GM12892 (cell line): ENCODE data around the gene POLA1.

ENCODE experiments used
- DNase-seq: peaks from one replicate; pipeline ENCODE4 v3.0.0; 2011; ENCODE audit not compliant: insufficient read length
- FAIRE-seq: peaks from 2 replicates; lab custom pipeline; 2011; peaks lifted over from hg19 to GRCh38; lab: Jason Lieb, UNC
- POLR2A ChIP-seq: IDR thresholded peaks from 2 replicates; pipeline ENCODE4 v1.6.1; 2011; ENCODE audit warnings: low read depth, low read length, control low read depth
- POLR2AphosphoS5 ChIP-seq: IDR thresholded peaks from 2 replicates; pipeline ENCODE4 v1.6.1; 2011; ENCODE audit warnings: low read depth, low read length, control low read depth
- TAF1 ChIP-seq: IDR thresholded peaks from 2 replicates; pipeline ENCODE4 v1.6.1; 2011; ENCODE audit warnings: low read depth, mild to moderate bottlenecking, control low read depth, low read length, borderline replicate concordance

The POLA1 gene

DNA sequence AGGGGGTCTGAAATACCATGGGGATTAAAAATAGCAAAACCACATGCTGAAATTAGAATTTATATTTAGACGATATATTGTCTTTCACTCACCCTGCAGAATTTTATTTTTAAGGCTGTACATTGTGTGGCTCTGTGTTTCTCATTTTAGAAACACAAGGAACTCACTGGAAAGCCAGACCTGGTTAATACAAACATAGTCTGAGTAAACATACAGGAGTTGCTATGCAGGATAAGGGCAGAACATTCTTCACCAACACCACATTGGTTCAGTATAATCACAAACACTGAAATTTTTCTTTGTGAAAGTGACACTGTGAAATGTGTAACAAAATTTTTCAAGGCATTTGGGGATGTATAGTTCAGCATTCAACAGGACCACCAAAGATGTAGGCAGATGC lies 206.5 kb downstream of the POLA1 start:
- no peak for TF ChIP-seq POLR2AphosphoS5
- no peak for TF ChIP-seq POLR2A
- TF ChIP-seq TAF1, result no peak
- FAIRE-seq (no peak), DNase-seq (no peak)

GRCh38 chrX:24902806-24903205 lies 209.1 kb downstream of the POLA1 start:
- no peak for DNase-seq
- no peak for FAIRE-seq
- TF ChIP-seq POLR2AphosphoS5 (no peak), POLR2A (no peak), TAF1 (no peak)

DNA sequence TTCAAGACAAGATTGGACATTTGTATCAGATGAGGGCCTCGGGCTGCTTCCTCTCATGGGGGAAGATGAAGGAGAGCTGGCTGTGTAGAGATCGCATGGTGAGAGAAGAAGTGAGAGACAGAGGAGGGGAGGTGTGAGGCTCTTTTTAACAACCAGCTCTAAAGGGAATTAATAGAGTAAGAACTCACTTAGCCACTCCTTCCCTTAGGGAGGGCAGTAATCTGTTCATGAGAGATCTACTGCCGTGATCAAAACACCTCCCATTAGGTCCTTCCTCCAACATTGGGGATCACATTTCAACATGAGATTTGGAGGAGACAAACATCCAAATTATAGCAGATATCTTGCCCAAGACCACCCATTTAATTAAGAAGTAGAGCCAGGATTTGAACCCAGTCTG lies 225.0 kb downstream of the POLA1 start:
- FAIRE-seq (no peak), DNase-seq (no peak)
- TF ChIP-seq POLR2A (no peak), TAF1 (no peak), POLR2AphosphoS5 (no peak)

- FAIRE-seq, result no peak
- DNase-seq, result no peak
- no peak for TF ChIP-seq POLR2A
- TF ChIP-seq TAF1, result no peak
- TF ChIP-seq POLR2AphosphoS5, result no peak
These were observed 227.1 kb downstream of the POLA1 start for GRCh38 chrX:24920769-24921168.

GRCh38 chrX:24925430-24925829 lies 231.7 kb downstream of the POLA1 start:
- no peak for FAIRE-seq
- no peak for DNase-seq
- no peak for TF ChIP-seq TAF1
- no peak for TF ChIP-seq POLR2A
- no peak for TF ChIP-seq POLR2AphosphoS5

GRCh38 chrX:24927372-24927771 lies 233.7 kb downstream of the POLA1 start:
- no peak for TF ChIP-seq POLR2A
- TF ChIP-seq TAF1, result no peak
- no peak for TF ChIP-seq POLR2AphosphoS5
- DNase-seq (no peak), FAIRE-seq (no peak)

GRCh38 chrX:24928114-24928513 lies 234.4 kb downstream of the POLA1 start:
- DNase-seq (no peak), FAIRE-seq (no peak)

GRCh38 chrX:24934279-24934678 lies 240.6 kb downstream of the POLA1 start:
- TF ChIP-seq POLR2AphosphoS5 (no peak), TAF1 (no peak), POLR2A (no peak)
- DNase-seq (no peak), FAIRE-seq (no peak)

More at GRCh38 chrX:24928114-24928513, 234.4 kb downstream of the POLA1 start:
- TF ChIP-seq POLR2A, result no peak
- TF ChIP-seq TAF1, result no peak
- no peak for TF ChIP-seq POLR2AphosphoS5

DNA sequence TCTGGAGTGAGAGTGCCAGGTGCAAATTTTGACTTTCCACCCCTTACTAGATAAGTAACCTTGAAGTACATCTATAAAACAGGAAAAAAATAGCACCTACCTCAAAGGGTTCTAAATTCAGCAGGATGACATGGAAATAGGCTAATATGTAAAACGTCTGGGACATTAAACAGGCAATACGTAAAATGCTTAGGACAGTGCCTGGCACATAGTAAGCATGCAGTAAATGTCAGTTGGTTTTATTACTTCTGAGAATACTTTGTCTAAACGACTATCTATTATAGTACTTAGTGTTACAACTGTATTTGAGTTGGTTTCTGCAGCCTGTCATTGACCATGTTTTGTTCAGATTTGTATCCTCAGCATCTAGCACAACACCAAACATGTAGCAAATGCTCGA lies 251.3 kb downstream of the POLA1 start:
- FAIRE-seq, result no peak

GRCh38 chrX:24946369-24946768 lies 252.7 kb downstream of the POLA1 start:
- FAIRE-seq (no peak), DNase-seq (no peak)
- no peak for TF ChIP-seq POLR2AphosphoS5
- no peak for TF ChIP-seq POLR2A
- TF ChIP-seq TAF1, result no peak

More for the DNA sequence above, 251.3 kb downstream of the POLA1 start:
- no peak for DNase-seq
- TF ChIP-seq POLR2AphosphoS5 (no peak), TAF1 (no peak), POLR2A (no peak)

GRCh38 chrX:24954732-24955131 lies 261.0 kb downstream of the POLA1 start:
- TF ChIP-seq POLR2A (no peak), TAF1 (no peak), POLR2AphosphoS5 (no peak)
- no peak for FAIRE-seq
- DNase-seq, result no peak

- TF ChIP-seq TAF1 (no peak), POLR2AphosphoS5 (no peak), POLR2A (no peak)
- no peak for DNase-seq
- FAIRE-seq, result no peak
These were observed 261.7 kb downstream of the POLA1 start for GRCh38 chrX:24955372-24955930.

GRCh38 chrX:24956828-24957227 lies 263.1 kb downstream of the POLA1 start:
- TF ChIP-seq POLR2AphosphoS5, result no peak
- TF ChIP-seq POLR2A, result no peak
- TF ChIP-seq TAF1, result no peak
- no peak for FAIRE-seq
- DNase-seq, result no peak

DNA sequence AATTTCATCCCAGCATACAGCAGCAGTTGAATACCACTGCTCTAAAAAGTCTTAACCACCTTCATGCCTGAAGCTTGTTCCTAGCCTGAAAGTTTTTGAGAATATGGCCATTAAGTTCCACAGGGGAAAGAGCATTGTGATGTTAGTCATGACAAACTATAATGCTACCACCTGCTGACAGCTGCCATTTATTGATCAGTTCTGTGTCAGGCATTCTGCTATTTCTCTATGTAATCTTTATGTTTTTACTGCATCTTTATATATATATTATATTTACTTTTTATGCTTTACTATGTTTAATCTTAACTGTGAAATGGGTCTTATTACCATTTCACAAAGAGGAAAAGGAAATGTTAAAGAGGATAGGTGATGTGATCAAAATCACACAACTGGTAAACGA lies 268.1 kb downstream of the POLA1 start:
- FAIRE-seq (no peak), DNase-seq (no peak)
- TF ChIP-seq POLR2AphosphoS5, result no peak
- no peak for TF ChIP-seq POLR2A
- no peak for TF ChIP-seq TAF1
